Erythroblast (primary cell): Measurements from ENCODE around the gene FBLIM1.

Experiments
- GATA1 ChIP-seq: IDR thresholded peaks from 2 replicates; pipeline ENCODE4 v1.6.1; 2011; ENCODE audit warnings: low read depth, mild to moderate bottlenecking, control low read depth, low read length, moderate library complexity
- POLR2A ChIP-seq: IDR thresholded peaks from 2 replicates; pipeline ENCODE4 v1.6.1; 2011; ENCODE audit warnings: mild to moderate bottlenecking, low read length

- TF ChIP-seq POLR2A (no peak), GATA1 (no peak)
Observed at GRCh38 chr1:15740924-15741850, 17.4 kb upstream of the FBLIM1 start.
